ENCODE data around the gene MSN.
A peak's percentile ranks its signal among the peaks of the same experiment; 100 is the strongest.
"Not testable (repeated sequence)": the region's sequence is repeated elsewhere in the genome, so short reads cannot be mapped to it uniquely, and the experiment has no call there.

Gene MSN

GRCh38 chrX:65720381-65720964 lies 53.0 kb downstream of the MSN start:
- DNase-seq (ENCODE audit: low spot score): peak; percentile 87

- peak; percentile 35 for DNase-seq (ENCODE audit: low spot score)
Measured at GRCh38 chrX:65723706-65724105, 56.3 kb downstream of the MSN start.

GRCh38 chrX:65726715-65727114 lies 59.3 kb downstream of the MSN start:
- no peak for DNase-seq (ENCODE audit: low spot score)

- no peak for DNase-seq (ENCODE audit: low spot score)
Measured at GRCh38 chrX:65731684-65732289, 64.3 kb downstream of the MSN start.

- DNase-seq (ENCODE audit: low spot score): no peak
Measured at GRCh38 chrX:65740909-65741308, 73.5 kb downstream of the MSN start.

- no peak for DNase-seq (ENCODE audit: low spot score)
Measured at GRCh38 chrX:65741823-65742222, 74.4 kb downstream of the MSN start.

- DNase-seq (ENCODE audit: low spot score): no peak
Measured at GRCh38 chrX:65744965-65745364, 77.5 kb downstream of the MSN start.

- no peak for DNase-seq (ENCODE audit: low spot score)
Measured at GRCh38 chrX:65745427-65745826, 78.0 kb downstream of the MSN start.

- no peak for DNase-seq (ENCODE audit: low spot score)
Measured at GRCh38 chrX:65745992-65746391, 78.5 kb downstream of the MSN start.

- no peak for DNase-seq (ENCODE audit: low spot score)
Measured at GRCh38 chrX:65750674-65751469, 83.4 kb downstream of the MSN start.

- DNase-seq (ENCODE audit: low spot score): no peak
Measured at GRCh38 chrX:65751519-65751918, 84.1 kb downstream of the MSN start.

- no peak for DNase-seq (ENCODE audit: low spot score)
Measured at GRCh38 chrX:65752294-65752693, 84.8 kb downstream of the MSN start.

- DNase-seq (ENCODE audit: low spot score): no peak
Measured at GRCh38 chrX:65755786-65756185, 88.3 kb downstream of the MSN start.

- DNase-seq (ENCODE audit: low spot score): no peak
Measured at GRCh38 chrX:65757943-65758342, 90.5 kb downstream of the MSN start.

GRCh38 chrX:65758505-65758904 lies 91.1 kb downstream of the MSN start:
- no peak for DNase-seq (ENCODE audit: low spot score)

GRCh38 chrX:65759525-65759924 lies 92.1 kb downstream of the MSN start:
- DNase-seq (ENCODE audit: low spot score): not testable (repeated sequence)

GRCh38 chrX:65769564-65770292 lies 102.3 kb downstream of the MSN start:
- DNase-seq (ENCODE audit: low spot score): no peak

GRCh38 chrX:65772842-65773241 lies 105.4 kb downstream of the MSN start:
- DNase-seq (ENCODE audit: low spot score): no peak

GRCh38 chrX:65781845-65782244 lies 114.4 kb downstream of the MSN start:
- DNase-seq (ENCODE audit: low spot score): no peak

- DNase-seq (ENCODE audit: low spot score): no peak
Measured at GRCh38 chrX:65783746-65784145, 116.3 kb downstream of the MSN start.
